ENCODE results near the gene ZBTB20. TPM values are rescaled to one million over a fixed set of nuclear protein-coding genes. Genes with fewer than 3 reads are reported as not detected.

ZBTB20 gene
- total RNA-seq, 4 donors from 2014 or later: 46.1 to 102 (median 81.9) TPM

DNA sequence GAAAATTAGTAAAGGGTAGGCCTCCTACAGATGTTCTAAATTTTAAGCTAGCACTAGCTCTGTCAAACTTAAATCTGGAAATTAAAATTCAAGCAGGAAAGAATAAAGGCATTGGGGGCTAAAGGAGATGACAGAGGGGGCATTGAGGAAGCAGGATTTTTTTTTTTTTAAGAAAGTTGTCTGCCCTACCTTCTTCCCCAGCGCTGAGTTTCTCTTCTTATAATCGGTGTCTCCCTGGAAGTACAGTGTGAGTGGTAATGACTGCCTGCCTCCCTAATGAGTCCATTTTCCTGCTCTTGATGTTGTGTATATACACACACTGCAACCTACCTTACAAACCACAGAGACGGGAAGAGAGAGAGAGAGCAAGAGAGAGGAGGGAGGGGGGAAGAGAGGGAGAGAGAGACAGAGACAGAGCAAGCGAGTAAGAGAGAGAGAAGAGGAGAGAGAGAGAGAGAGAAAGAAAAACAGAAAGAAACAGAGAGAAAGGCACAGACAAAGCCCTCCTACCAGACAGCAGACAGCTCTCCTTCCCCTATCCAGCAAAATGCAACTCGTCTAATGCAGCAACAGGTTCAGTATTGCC, 47.0 kb downstream of the ZBTB20 start:
- DNase-seq (ENCODE audit: low spot score): no peak
- ATAC-seq (ENCODE audit: low FRiP score): peak; percentile 84

DNA sequence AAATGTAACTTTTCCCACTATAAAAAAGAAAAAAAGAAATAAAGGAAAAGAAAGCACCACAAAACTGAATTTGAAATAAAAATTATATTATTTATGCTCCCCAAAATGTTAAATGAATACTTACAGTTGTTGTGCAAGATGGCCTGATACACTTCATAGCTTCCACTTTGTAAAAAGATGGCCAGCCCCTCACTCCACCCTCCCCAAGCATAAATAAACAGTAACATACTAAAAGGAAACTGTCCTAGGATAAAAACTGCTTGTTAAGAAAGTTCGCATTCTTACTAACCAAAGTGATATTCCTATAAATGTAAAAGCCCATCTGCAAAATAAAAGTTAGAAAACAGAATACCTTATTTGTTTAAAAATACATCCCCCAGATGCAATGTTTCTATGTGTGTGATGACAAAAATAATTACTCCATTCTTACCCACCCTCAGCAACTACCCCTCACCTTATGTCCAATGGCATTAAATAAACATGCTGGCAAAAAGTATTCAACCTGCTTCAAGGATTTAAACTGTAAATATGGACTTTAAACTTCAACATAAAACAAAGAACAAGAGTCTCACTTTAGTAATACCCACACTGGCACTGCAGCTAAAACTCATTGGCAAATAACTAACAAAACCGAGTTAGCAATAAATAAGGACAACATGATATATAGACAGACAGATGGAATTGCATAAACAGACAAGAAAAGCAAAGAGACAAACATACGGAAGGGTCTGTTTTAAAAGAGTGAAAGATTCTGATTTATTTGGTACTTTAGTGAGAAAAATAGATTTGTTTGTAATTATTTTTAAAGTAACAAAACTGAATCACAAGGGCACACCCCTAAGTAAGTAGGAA, 47.7 kb downstream of the ZBTB20 start:
- TF ChIP-seq, protein P1, sequence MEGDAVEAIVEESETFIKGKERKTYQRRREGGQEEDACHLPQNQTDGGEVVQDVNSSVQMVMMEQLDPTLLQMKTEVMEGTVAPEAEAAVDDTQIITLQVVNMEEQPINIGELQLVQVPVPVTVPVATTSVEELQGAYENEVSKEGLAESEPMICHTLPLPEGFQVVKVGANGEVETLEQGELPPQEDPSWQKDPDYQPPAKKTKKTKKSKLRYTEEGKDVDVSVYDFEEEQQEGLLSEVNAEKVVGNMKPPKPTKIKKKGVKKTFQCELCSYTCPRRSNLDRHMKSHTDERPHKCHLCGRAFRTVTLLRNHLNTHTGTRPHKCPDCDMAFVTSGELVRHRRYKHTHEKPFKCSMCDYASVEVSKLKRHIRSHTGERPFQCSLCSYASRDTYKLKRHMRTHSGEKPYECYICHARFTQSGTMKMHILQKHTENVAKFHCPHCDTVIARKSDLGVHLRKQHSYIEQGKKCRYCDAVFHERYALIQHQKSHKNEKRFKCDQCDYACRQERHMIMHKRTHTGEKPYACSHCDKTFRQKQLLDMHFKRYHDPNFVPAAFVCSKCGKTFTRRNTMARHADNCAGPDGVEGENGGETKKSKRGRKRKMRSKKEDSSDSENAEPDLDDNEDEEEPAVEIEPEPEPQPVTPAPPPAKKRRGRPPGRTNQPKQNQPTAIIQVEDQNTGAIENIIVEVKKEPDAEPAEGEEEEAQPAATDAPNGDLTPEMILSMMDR (IDR thresholded peaks at IDR 0.05): no peak
- DNase-seq (ENCODE audit: low spot score) (no peak), ATAC-seq (ENCODE audit: low FRiP score) (no peak)

More for the DNA sequence above, 47.0 kb downstream of the ZBTB20 start:
- TF ChIP-seq, protein P1 (IDR thresholded peaks at IDR 0.05): no peak

DNA sequence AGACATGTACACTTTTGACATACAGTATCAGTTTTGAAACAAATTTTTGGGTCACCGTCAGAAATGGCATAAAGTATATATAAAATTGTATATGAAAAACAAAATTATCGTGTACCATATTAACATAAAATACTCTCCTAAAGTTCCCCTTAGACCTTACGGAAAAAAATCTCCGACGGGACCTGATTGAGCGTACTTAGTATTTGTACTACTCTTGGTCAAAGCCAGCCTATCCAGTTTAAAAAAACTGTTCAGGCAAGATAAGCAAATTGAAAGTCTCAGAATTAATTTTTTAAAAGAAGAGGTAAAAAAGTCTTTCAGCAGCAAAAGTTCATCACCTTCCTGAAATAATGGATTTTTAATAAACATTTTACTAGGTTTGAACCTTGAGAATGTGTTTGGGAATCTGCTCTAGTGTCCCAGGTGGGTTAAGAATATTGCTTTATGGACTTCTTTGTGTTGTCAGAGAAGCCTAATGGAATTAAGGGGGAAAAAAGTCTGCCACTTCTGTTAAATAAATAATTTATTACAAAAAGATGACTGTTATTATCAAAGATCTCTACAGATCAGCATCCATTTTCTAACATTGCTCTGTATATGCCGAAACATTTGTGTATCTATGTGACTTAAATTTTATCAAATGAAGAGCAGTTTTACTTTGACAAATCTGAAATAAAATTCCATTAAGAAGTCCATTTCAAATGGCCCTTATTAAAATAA, 48.6 kb downstream of the ZBTB20 start:
- DNase-seq (ENCODE audit: low spot score): no peak
- no peak for ATAC-seq (ENCODE audit: low FRiP score)
- TF ChIP-seq, protein P1 (IDR thresholded peaks at IDR 0.05): no peak

DNA sequence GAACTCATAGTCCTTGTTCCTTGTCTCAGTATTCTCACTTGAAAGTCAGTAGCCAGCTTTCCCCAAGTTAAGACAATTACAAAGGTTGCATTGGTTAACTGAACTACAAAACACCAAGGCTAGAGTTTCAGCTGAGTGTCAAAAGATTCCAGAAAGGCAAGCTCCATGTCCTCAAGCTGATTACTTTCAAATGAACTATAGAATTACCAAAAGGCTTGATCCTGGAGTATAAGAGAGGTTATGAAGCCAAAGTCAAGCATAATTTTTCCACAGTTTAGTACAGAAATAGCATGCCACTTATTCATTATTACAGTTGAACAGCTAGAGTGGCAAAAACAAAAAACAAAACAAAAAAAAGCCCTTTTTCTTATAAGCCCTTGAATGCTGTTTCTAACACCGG, 51.9 kb downstream of the ZBTB20 start:
- ATAC-seq (ENCODE audit: low FRiP score): no peak
- DNase-seq (ENCODE audit: low spot score): no peak
- TF ChIP-seq, protein P1 (IDR thresholded peaks at IDR 0.05): no peak

DNA sequence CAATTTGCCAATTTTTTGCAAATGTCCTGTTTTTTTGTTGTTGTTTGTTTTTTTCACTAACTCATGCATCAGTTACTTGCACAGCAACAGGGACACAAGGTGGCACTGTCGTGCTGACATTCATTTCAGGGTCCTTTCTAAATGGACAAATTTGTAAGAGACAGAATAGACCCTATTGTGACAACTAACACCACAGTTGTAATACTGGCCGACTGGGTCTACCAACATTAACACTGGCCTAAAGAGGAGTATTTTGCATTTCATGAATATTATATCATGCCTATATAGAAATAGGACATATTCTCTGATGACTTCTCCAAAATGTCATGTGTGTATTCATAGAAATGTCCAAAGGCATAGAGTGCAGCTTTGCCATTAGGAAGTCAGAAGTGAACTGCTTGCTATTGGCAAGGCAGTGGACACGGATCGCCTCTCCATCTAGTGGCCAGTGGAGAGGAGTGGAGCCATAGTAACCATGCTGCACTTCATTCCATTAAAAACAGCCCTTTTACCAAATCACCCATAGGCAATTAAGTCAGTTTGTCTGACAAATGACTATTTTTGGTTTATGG, 54.8 kb downstream of the ZBTB20 start:
- ATAC-seq (ENCODE audit: low FRiP score) (peak; percentile 71), DNase-seq (ENCODE audit: low spot score) (no peak)

DNA sequence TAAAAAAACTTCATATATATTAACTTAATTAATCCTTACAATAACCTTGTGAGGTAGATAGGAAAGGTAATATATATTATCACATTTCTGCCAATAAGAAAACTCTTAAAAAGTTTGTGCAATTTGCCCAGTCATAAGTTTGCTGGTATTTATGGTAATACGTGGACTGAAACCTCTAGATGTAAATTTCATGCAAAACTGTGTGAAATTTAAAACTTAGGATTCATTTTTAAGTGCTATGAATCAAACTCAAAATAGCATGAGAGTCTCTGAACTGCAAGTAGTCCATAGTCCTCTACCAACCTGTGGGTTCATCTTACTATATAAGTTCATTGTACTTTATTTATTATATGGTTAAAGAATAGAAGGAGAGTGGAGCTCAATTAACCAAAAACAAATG, 56.4 kb downstream of the ZBTB20 start:
- ATAC-seq (ENCODE audit: low FRiP score) (no peak), DNase-seq (ENCODE audit: low spot score) (no peak)
- TF ChIP-seq, protein P1 (IDR thresholded peaks at IDR 0.05): no peak

More for the DNA sequence above, 54.8 kb downstream of the ZBTB20 start:
- TF ChIP-seq, protein P1 (IDR thresholded peaks at IDR 0.05): no peak

Data from omental fat pad (tissue), 4 donors.